Cardiac septum (tissue), 1 donor: ENCODE measurements around the gene NMT1. TPM values are rescaled to one million over a fixed set of nuclear protein-coding genes. Genes with fewer than 3 reads are reported as not detected.

ENCODE experiments used
- DNase-seq: peaks from one replicate; pipeline ENCODE4 v3.0.0-alpha.2; 2020; ENCODE audit warnings: low spot score
- intact Hi-C: fragments of 100-400 bp; cut with DNase I; formaldehyde crosslinking; loops from one replicate; pipeline ENCODE4 v1.14.0; 2022
- total RNA-seq: library from RNA; stranded (reverse); fragmentation: NEBNext Ultra II Directional; extraction: Animal tissue kit (Norgen Biotek cat#: 25700); gene quantifications from one replicate; pipeline ENCODE4 v1.2.1, GENCODE V29; 2021
- donor health status: DM: no; HTN: no; CAD: no.

NMT1 gene
- total RNA-seq, 1 donor from 2014 or later, result 74.8 TPM

DNA sequence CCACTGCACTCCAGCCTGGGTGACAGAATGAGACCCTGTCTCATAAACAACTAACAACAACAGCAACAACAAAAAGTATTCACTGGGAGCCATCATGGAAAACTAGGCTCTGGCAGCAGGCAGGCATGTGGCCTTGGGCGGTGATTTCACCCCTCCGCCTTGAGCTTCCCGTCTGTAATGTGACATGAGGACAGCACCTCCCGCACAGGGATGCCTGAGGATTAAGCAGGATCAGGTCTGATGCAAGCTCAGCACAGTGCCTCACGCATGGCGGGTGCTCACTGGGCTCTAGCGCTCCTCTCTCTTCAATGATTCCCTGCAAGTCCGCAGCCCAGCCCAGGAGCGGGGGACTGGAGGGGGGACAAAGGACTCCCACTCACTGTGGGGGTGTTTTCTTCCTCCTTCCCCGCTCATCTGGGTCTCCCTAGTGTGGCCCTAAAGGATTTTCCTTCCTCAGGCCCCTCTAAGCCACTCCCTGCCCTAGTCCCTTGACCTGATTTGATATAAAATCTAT lies 68.4 kb downstream of the NMT1 start:
- intact Hi-C loops, result loop anchor here (2.0 kb wide), 1 partner anchor 19 kb away; no protein-coding TSS in a partner anchor
- DNase-seq, result no peak

DNA sequence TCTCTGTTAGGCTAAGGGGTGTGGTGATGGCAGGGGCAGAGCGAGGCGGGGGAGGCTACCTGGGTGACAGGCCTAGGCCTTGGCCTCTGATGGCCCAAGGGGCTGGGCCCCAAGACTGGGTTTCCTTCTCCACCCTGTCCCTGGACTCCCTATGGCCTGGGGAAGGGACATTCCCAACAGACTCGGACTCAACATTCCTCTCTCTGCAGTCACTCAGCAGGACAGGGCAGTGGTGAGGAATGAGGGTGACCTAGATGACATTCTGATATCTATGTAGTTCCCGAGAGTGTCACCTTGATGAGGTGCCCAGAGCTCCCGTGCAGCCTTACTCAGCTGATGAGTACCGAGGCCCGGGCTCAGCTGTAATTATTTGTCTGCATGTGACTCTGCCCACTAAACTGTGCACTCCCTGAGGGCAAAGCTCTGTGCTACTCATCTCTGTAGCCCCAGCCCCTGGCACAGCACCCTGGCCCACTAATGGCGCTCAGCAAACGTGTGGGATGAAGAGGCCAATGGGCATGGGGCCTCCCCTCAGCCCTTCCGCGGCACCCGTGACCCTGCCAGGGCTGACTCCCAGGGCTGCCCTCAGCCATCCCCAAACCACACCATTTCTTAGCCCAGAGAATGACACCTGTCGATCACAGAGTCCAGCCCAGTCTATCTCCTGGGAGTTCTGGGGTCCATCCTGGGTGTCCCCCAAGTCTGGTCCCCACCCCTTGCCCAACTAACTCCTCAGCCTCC lies 69.0 kb downstream of the NMT1 start:
- DNase-seq, result no peak
- intact Hi-C loops, result loop anchor here (2.0 to 5.0 kb wide), 3 partner anchors 19 to 353 kb away; no protein-coding TSS in a partner anchor

DNA sequence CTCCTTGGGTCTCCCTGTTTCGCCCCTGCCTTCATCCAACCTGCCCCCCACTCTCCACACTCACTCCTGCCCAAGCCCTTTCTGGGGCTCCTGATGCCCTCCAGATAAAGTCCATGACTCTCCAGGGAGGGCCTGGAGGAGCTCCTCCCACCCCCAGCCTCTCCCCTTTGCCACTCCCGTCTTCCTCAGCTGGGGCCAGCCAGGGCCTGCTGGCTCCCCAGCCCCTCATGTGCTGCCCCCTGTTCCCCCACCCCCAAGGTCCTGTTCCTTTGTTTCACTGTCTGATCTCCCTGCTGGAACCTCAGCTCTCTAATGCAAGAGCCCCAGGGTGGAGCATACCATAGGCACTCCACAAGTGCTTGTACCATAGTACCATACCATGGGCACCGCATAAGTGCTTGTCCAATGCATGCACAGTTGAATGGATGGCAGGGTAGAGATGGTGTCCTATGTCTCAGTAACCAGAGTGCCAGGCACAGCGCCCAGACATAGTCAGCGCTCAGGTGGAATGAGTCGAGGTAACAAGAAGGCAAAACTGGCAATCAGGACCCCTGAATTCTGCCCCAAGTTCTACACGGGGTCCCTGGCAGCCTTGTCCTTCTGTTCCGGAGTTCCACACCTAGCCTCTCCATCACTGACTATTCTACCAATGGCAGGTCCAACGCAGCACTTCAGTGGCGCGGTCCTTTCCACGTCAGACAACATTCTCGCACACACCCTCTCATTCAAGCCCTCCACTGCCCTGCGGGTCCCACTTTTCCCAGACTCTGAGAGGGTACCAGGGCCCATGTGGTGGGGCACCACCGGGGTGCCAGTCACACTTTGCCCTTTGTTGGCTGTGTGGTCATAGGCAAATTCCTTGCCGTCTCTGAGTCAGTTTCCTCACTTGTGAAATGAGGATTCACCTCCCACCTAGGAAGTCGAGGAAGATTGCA lies 69.8 kb downstream of the NMT1 start:
- intact Hi-C loops, result loop anchor here (5.0 kb wide), 2 partner anchors 34 to 354 kb away; no protein-coding TSS in a partner anchor
- DNase-seq, result no peak

DNA sequence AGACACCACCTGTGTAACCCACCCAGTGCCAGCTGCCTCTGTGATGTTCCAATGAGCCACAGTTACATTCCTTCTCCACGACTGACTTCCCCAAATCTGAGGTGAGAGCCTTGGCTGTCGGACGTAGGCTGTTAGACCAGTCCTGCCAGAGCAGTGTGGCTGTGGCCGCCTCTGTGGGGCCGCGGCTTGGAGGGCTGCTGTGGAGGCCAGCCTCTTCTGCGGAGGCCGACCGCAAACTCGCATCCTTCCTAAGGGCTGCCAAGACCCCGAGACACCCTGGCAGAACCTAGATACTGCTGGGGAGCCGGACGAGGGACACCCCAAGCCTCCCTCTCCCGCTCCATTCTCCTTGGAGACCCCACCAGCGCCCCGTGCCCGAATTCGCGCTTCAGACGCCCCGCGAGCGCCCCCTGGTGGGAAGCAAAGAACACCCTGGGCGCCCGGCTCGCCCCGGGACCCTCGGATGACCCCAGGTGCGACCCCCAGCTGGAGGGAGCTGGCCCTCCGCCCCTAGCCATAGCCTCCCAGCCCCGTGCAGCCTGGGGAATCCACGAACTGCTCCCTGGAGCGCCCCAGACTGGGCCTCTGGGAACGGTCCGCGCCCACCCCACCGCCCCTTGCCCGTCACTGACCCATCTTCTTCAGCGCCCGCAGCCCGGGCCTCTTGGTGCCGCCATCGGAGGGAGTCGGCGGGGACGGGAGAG lies 70.7 kb downstream of the NMT1 start:
- DNase-seq, result peak; percentile 84
- intact Hi-C loops, result loop anchor here (5.0 kb wide), 2 partner anchors 34 to 354 kb away; no protein-coding TSS in a partner anchor

DNA sequence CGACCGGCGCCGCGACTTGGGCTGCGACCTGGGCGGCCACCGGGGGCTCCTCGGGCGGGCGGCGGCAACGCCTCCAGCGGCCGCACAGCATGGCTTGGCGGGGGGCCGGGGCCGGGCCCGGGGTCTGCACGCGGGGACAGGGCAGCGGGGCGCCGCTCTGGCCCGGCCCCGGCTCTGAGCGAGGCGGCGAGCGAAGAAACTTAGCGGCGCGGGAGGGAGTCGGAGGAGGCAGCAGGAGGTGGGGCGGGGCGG lies 71.1 kb downstream of the NMT1 start, which contains the start of gene PLCD3:
Gene PLCD3, minus strand, starts transcription at position 196 of the 252 bp plus-strand sequence. Its CDS starts 105 bp downstream, at position 91.
- intact Hi-C loops, result loop anchor here (5.0 kb wide), 2 partner anchors 35 to 355 kb away; no protein-coding TSS in a partner anchor
- DNase-seq, result no peak

DNA sequence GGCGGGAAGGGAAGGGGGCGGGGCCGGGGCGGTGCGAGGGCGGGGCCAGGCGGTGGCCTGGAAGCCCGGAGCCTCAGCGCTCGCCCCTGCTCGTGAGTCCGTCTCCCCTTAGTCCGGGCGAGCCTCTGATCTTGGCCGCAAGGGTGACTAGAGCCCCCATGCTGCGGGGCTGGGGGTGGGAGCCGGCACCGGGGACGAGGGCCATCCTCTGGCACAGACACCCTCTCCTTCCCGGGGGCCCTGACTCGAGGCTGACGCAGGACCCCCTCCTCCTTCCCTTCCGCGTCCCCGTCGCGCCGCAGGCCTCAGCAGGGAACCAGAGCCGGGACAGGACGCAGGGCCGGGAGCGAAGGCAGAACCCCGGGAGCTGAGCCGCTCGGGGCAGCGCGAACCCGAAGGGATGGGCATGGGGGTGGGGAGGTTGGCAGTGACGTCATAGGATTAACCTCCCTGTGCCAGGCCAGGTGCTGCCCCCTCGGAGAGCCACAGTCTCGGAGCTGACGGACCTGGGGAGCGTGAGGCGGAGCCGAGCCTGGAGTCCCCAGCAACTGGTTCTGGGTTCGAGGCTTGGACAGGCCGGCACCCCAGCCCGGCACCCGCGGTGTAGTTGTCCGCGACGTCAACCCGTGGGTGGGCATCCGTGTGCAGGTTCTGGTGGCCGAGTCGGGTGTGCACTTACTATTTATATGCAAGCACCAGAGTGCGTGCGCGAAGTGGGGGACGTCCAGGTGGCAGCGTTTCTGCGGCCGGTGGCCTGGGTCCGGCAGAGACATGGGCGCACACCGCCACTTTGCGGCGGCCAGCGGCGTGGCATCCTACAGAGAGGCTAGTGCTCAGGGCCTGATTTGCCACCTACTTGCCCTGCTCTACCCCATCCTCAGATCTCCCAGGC lies 71.7 kb downstream of the NMT1 start:
- peak; percentile 94 for DNase-seq
- intact Hi-C loops, result loop anchor here (5.0 kb wide), 2 partner anchors 36 to 356 kb away; no protein-coding TSS in a partner anchor

DNA sequence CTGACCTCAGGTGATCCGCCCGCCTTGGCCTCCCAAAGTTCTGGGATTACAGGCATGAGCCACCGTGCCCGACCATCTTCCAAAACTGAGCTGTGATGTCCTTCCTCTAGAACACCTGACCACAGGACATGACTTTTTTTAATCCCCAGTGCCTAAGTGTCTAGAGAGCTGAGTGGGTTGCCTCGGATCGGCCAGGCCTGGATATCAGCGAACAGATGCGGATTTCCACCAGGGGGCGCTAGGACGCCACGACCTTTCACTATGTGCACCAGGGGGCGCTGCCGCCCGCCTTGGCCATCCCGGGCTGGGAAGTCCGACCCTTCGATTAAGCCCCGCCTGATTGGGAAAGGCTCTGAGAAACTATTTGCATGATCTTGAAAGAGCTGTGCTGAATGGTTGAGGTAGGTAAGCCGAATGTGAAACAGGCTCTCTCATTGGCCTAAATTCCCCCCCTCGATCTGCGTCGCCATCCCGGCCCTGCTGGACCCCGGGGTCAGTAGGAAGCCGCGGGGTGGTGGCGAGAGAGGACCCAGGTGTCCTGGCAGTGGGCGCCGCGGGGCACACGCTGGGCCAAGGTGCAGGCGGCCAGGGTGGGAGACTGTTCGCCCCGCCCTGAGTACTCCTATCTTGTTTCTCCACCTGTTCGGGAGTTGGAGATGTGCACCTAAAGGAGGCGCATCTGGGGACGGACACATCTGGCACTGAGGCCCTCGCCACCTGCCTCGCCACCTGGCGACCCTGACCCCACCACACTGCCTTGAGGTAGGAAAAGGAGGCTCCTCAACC lies 74.3 kb downstream of the NMT1 start, which contains the start of gene ACBD4:
Gene ACBD4, plus strand, starts transcription at position 496 of the 786 bp plus-strand sequence. CDS start 458 bp downstream, outside the sequence.
- intact Hi-C loops, result loop anchor here (1.0 kb wide), 1 partner anchor 62 kb away; no protein-coding TSS in a partner anchor
- peak; percentile 97 for DNase-seq

DNA sequence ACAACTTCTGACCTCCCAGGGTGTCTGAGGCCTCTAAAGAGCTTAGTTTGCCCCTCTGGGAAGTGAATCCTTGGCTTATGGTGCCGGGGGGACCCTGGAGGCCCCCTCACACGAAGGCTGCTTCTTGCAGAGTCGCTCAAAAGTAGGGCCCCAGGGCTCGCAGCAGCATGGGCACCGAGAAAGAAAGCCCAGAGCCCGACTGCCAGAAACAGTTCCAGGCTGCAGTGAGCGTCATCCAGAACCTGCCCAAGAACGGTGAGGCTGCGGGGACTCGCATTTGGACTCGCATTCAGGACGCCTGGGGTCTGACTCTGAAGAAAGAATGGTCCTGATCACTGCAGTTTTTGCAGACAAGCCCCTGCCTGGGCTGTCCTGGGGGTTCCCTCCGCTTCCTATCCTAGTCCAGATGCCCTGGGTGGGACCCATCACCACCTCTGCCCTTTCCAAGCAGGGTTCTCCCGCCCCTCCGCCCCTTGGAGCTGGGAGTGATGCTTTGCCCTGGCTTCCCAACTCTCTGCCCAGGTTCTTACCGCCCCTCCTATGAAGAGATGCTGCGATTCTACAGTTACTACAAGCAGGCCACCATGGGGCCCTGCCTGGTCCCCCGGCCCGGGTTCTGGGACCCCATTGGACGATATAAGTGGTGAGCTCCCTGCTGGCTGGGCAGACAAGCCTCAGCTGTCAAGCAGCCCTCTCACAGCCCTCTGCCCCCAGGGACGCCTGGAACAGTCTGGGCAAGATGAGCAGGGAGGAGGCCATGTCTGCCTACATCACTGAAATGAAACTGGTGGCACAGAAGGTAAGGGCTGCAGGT lies 75.1 kb downstream of the NMT1 start:
- intact Hi-C loops, result loop anchor here (1.0 kb wide), 1 partner anchor 61 kb away; no protein-coding TSS in a partner anchor
- peak; percentile 72 for DNase-seq

DNA sequence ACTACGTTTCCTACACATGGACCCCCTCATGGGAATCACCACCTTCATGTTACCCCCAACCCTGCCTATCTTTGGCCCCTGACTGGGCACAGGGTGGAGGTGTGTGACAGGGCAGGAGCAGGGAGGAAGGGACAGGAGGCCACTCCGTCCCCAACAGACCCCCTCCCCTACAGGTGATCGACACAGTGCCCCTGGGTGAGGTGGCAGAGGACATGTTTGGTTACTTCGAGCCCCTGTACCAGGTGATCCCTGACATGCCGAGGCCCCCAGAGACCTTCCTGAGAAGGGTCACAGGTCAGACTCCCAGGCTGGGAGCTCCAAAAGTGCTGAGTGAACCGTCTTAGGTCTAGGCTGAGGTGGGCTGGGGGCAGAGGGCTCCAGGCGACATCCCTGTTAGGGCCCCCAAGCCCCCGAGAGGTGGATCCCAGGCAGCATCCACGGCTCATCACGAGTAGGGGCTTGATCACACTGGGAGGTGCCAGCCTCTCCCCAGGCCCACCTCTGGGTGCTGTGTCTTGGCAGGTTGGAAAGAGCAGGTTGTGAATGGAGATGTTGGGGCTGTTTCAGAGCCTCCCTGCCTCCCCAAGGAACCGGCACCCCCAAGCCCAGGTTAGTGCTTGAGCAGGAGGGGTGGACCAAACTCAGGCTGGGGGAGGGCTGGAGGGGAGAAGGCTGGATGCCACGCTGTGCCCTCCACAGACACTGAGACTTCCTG lies 75.9 kb downstream of the NMT1 start:
- peak; percentile 72 for DNase-seq
- intact Hi-C loops, result no loop called here

DNA sequence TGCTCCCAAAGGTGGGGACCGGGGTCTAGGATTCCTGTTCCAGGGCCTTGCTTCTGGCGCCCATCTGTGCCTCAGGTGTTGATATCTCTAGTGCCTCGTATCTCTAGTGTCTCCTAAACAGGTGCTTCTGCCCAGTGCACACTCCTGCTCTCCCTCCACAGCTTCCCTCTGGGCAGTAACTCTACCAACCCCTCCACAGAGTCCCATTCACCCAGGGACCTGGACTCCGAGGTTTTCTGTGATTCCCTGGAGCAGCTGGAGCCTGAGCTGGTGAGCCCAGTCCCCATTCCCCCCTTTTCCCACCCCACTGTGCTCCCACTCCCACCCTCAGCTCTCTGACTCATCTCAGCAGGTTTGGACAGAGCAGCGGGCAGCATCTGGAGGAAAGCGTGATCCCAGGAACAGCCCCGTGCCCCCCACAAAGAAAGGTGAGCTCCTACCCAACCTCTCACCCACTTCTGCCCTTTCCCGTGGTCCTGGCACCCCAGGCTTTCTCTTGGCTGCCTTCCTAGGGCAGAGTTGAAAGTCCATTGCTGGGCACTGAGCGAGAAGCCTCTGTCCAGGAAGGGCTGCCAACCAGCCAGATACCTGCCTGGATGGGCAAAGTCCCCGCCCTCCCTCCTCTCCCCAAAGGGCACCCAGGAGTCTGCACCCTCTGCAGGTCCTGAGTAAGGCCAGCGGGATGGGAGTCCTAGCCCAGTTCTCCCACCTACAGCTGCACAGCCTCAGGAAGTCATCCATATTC lies 76.6 kb downstream of the NMT1 start:
- DNase-seq, result no peak

DNA sequence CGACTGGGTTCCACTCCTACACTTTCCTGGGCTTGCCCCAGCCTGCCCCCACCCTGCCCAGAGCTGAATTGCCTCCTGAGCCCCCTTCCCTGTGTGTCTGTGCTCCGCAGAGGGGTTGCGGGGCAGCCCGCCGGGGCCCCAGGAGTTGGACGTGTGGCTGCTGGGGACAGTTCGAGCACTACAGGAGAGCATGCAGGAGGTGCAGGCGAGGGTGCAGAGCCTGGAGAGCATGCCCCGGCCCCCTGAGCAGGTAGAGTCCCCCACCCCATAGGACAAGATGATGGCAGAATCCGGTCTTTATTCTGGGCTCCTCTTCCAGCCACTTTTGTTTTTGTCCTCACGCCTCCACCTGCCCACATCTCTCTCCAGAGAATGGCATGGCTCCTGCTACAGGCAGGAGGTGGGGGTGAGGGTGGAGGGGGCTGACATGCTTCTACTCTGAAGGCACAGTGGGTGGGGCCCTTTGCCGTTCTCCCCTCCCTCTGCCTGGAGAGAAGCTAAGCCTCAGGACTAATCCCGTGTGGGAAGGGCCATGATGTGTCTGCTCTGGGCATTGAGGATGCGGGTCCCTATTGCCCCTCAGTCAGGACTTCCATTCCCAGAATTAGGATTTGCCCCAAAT lies 77.9 kb downstream of the NMT1 start:
- no peak for DNase-seq
- intact Hi-C loops, result no loop called here

More for the DNA sequence above, 76.6 kb downstream of the NMT1 start:
- intact Hi-C loops, result no loop called here

DNA sequence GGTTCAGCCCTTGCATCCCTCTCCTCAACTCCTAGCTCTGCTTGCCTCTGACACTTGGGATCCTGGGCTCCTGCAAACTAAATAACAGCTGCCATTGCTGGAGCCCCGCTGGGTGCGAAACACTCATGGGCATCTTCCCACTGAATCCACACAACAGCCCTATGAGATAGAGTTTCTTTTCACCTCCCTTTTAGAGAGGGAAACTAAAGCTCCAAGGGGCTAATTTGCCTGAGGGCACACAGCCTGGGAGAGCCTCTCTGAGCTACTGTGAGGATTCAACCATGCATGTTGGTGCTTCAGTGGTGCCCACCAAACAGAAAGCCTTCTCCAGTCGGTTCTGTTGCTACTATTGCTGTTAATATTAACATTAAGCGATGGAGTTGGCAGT lies 78.4 kb downstream of the NMT1 start:
- intact Hi-C loops, result no loop called here
- no peak for DNase-seq

DNA sequence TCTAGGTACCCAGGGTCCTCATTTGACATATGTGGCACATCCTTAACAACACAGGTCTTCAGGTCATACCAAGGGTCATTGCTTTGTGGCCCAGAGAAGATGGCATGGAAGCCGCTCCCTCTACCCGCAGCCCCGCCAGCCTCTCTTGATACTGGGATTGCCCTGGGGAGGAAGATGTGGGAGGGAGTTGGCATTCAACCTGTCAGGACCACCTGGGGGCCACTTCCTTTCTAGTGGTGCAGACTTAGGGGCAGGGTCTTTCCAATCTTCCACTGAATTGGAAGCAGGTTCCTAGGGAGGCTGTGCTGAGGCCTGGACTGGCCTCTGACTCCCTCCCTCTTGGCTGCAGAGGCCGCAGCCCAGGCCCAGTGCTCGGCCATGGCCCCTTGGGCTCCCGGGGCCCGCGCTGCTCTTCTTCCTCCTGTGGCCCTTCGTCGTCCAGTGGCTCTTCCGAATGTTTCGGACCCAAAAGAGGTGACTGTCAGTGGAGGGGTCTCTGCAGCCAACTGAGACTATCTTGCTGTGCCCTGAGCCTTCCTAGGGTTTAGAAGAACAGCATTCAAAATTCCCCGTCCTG lies 82.1 kb downstream of the NMT1 start:
- intact Hi-C loops, result no loop called here

DNA sequence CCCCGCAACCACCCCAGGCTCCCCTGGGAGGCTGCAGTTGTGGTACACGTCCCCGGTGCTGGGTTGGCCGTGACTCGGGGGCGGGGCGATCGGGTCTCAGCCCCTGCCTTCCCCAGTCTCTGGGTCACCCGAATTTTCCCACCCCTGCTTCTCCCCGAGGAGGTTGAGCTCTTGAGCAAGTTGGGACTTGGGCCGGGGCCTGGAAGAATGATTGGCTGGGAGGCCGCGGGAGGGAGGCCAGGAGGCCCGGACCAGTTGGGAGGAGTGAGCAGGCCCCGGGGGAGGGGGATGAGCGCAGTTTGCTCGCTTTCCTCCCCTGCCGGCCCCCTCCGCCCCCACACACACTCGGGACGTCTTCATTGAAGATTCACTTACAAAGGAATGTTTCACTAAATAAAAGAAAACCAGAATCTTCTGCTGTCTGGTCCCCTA lies 82.7 kb downstream of the NMT1 start:
- intact Hi-C loops, result no loop called here
- DNase-seq, result peak; percentile 85

More for the DNA sequence above, 82.1 kb downstream of the NMT1 start:
- DNase-seq, result no peak
